ENCODE data around the gene MEGF11.

MEGF11 gene

GRCh38 chr15:66212563-66212921 is 41.0 kb downstream of the MEGF11 start:
- no peak for DNase-seq

- DNase-seq: no peak
Measured at GRCh38 chr15:66211670-66212562, 41.6 kb downstream of the MEGF11 start.

GRCh38 chr15:66210684-66211083 is 42.9 kb downstream of the MEGF11 start:
- no peak for DNase-seq

- DNase-seq: no peak
Measured at GRCh38 chr15:66198757-66199156, 54.8 kb downstream of the MEGF11 start.

GRCh38 chr15:66196602-66197001 is 56.9 kb downstream of the MEGF11 start:
- no peak for DNase-seq

- DNase-seq: no peak
Measured at GRCh38 chr15:66195621-66196230, 57.8 kb downstream of the MEGF11 start.

- no peak for DNase-seq
Measured at GRCh38 chr15:66193066-66193465, 60.5 kb downstream of the MEGF11 start.

- DNase-seq: no peak
Measured at GRCh38 chr15:66190746-66191145, 62.8 kb downstream of the MEGF11 start.

GRCh38 chr15:66189291-66189690 is 64.3 kb downstream of the MEGF11 start:
- no peak for DNase-seq

- no peak for DNase-seq
Measured at GRCh38 chr15:66188464-66188863, 65.1 kb downstream of the MEGF11 start.

GRCh38 chr15:66187271-66187670 is 66.3 kb downstream of the MEGF11 start:
- no peak for DNase-seq

GRCh38 chr15:66186049-66186825 is 67.3 kb downstream of the MEGF11 start:
- DNase-seq: no peak

- no peak for DNase-seq
Measured at GRCh38 chr15:66184936-66185790, 68.4 kb downstream of the MEGF11 start.

- DNase-seq: no peak
Measured at GRCh38 chr15:66184492-66184891, 69.1 kb downstream of the MEGF11 start.

- no peak for DNase-seq
Measured at GRCh38 chr15:66180531-66181097, 72.9 kb downstream of the MEGF11 start.

GRCh38 chr15:66178531-66178910 is 75.0 kb downstream of the MEGF11 start:
- no peak for DNase-seq

GRCh38 chr15:66172324-66172980 is 81.1 kb downstream of the MEGF11 start:
- no peak for DNase-seq

- DNase-seq: no peak
Measured at GRCh38 chr15:66171841-66172240, 81.7 kb downstream of the MEGF11 start.

- no peak for DNase-seq
Measured at GRCh38 chr15:66170716-66171115, 82.8 kb downstream of the MEGF11 start.

GRCh38 chr15:66170042-66170441 is 83.5 kb downstream of the MEGF11 start:
- DNase-seq: no peak

- no peak for DNase-seq
Measured at GRCh38 chr15:66169625-66170024, 83.9 kb downstream of the MEGF11 start.

- no peak for DNase-seq
Measured at GRCh38 chr15:66169023-66169422, 84.5 kb downstream of the MEGF11 start.
